NCI-H1694 (cell line): ENCODE results near the gene RGS16.

Source experiments
- DNase-seq: peaks from one replicate; lab custom pipeline; 2025; lab: John Stamatoyannopoulos, UW

Gene RGS16

GRCh38 chr1:182580736-182581135 is 23.5 kb downstream of the RGS16 start:
- no peak for DNase-seq

- DNase-seq = no peak
These were observed 28.5 kb downstream of the RGS16 start for GRCh38 chr1:182575540-182576149.

- no peak for DNase-seq
These were observed 30.0 kb downstream of the RGS16 start for GRCh38 chr1:182574156-182574555.

- no peak for DNase-seq
These were observed 33.6 kb downstream of the RGS16 start for GRCh38 chr1:182570611-182570970.

- DNase-seq = no peak
These were observed 34.1 kb downstream of the RGS16 start for GRCh38 chr1:182569939-182570610.

- no peak for DNase-seq
These were observed 35.4 kb downstream of the RGS16 start for GRCh38 chr1:182568647-182569284.

- no peak for DNase-seq
These were observed 36.6 kb downstream of the RGS16 start for GRCh38 chr1:182567629-182568028.

GRCh38 chr1:182565537-182565936 is 38.7 kb downstream of the RGS16 start:
- DNase-seq = no peak

- DNase-seq = no peak
These were observed 39.7 kb downstream of the RGS16 start for GRCh38 chr1:182564406-182565004.

GRCh38 chr1:182563095-182563494 is 41.1 kb downstream of the RGS16 start:
- no peak for DNase-seq

- DNase-seq = no peak
These were observed 42.7 kb downstream of the RGS16 start for GRCh38 chr1:182561456-182561855.

- DNase-seq = no peak
These were observed 43.7 kb downstream of the RGS16 start for GRCh38 chr1:182560392-182560984.

GRCh38 chr1:182556279-182556678 is 47.9 kb downstream of the RGS16 start:
- no peak for DNase-seq

GRCh38 chr1:182555493-182555892 is 48.7 kb downstream of the RGS16 start:
- DNase-seq = no peak

GRCh38 chr1:182552527-182552926 is 51.7 kb downstream of the RGS16 start:
- DNase-seq = no peak

- DNase-seq = no peak
These were observed 54.4 kb downstream of the RGS16 start for GRCh38 chr1:182549811-182550210.

- DNase-seq = no peak
These were observed 54.8 kb downstream of the RGS16 start for GRCh38 chr1:182549346-182549745.
